ENCODE data around the gene TBC1D9.

The TBC1D9 gene

GRCh38 chr4:140645196-140645595 lies 111.0 kb downstream of the TBC1D9 start:
- Histone ChIP-seq H3K4me1 (ENCODE audit: control insufficient read depth, low read length) (no peaks in the 10 kb centered on the region), H3K9me2 (replicated peaks; ENCODE audit: control insufficient read depth, low read length) (no peaks in the 10 kb centered on the region), H3K4me2 (ENCODE audit: low read length) (no peak overlapping the region), H4K20me1 (ENCODE audit: control insufficient read depth, insufficient read depth, low read depth, low read length) (no peaks in the 10 kb centered on the region), H3K79me2 (ENCODE audit: control insufficient read depth, low read length) (no peaks in the 10 kb centered on the region), H3K36me3 (ENCODE audit: control insufficient read depth, low read length) (no peaks in the 10 kb centered on the region), H3K27me3 (ENCODE audit: control insufficient read depth, low read length) (no peaks in the 10 kb centered on the region), H3K9me3 (ENCODE audit: control insufficient read depth, insufficient read depth, low read length) (no peaks in the 10 kb centered on the region), H3K4me3 (ENCODE audit: low read length) (no peak overlapping the region), H3F3A (ENCODE audit: control insufficient read depth, insufficient read depth) (no peaks in the 10 kb centered on the region), H3K27ac (ENCODE audit: low read depth, low read length) (no peak overlapping the region)
- no peak for TF ChIP-seq EZH2phosphoT487 (IDR thresholded peaks at IDR 0.05; ENCODE audit: borderline replicate concordance, low read length)

- Histone ChIP-seq H3K9me2 (replicated peaks; ENCODE audit: control insufficient read depth, low read length) (no peaks in the 10 kb centered on the region), H3K4me2 (ENCODE audit: low read length) (no peak overlapping the region), H3K4me3 (ENCODE audit: low read length) (no peak overlapping the region), H3K79me2 (ENCODE audit: control insufficient read depth, low read length) (no peaks in the 10 kb centered on the region), H3K36me3 (ENCODE audit: control insufficient read depth, low read length) (no peaks in the 10 kb centered on the region), H3K4me1 (ENCODE audit: control insufficient read depth, low read length) (no peaks in the 10 kb centered on the region), H3K27me3 (ENCODE audit: control insufficient read depth, low read length) (no peaks in the 10 kb centered on the region), H3K27ac (ENCODE audit: low read depth, low read length) (no peak overlapping the region), H4K20me1 (ENCODE audit: control insufficient read depth, insufficient read depth, low read depth, low read length) (no peaks in the 10 kb centered on the region), H3K9me3 (ENCODE audit: control insufficient read depth, insufficient read depth, low read length) (no peaks in the 10 kb centered on the region), H3F3A (ENCODE audit: control insufficient read depth, insufficient read depth) (no peaks in the 10 kb centered on the region)
- TF ChIP-seq CTCF (IDR thresholded peaks at IDR 0.05; ENCODE audit: low read depth, low read length, poor library complexity, severe bottlenecking) (no peak), EZH2phosphoT487 (IDR thresholded peaks at IDR 0.05; ENCODE audit: borderline replicate concordance, low read length) (no peak)
Observed at GRCh38 chr4:140644470-140645185, 111.6 kb downstream of the TBC1D9 start.

GRCh38 chr4:140643571-140644055 lies 112.6 kb downstream of the TBC1D9 start:
- no peaks in the 10 kb centered on the region for H3K27me3 ChIP-seq (ENCODE audit: control insufficient read depth, low read length)
- H4K20me1 ChIP-seq (ENCODE audit: control insufficient read depth, insufficient read depth, low read depth, low read length), result no peaks in the 10 kb centered on the region
- H3F3A ChIP-seq (ENCODE audit: control insufficient read depth, insufficient read depth), result no peaks in the 10 kb centered on the region
- no peaks in the 10 kb centered on the region for H3K79me2 ChIP-seq (ENCODE audit: control insufficient read depth, low read length)
- H3K9me3 ChIP-seq (ENCODE audit: control insufficient read depth, insufficient read depth, low read length), result no peaks in the 10 kb centered on the region
- no peaks in the 10 kb centered on the region for H3K9me2 ChIP-seq (replicated peaks; ENCODE audit: control insufficient read depth, low read length)
- no peaks in the 10 kb centered on the region for H3K4me1 ChIP-seq (ENCODE audit: control insufficient read depth, low read length)
- no peak overlapping the region for H3K4me2 ChIP-seq (ENCODE audit: low read length)
- no peak overlapping the region for H3K4me3 ChIP-seq (ENCODE audit: low read length)
- H3K27ac ChIP-seq (ENCODE audit: low read depth, low read length), result no peak overlapping the region
- no peaks in the 10 kb centered on the region for H3K36me3 ChIP-seq (ENCODE audit: control insufficient read depth, low read length)
- TF ChIP-seq EZH2phosphoT487 (IDR thresholded peaks at IDR 0.05; ENCODE audit: borderline replicate concordance, low read length) (no peak), CTCF (IDR thresholded peaks at IDR 0.05; ENCODE audit: low read depth, low read length, poor library complexity, severe bottlenecking) (no peak)

- no peaks in the 10 kb centered on the region for H3F3A ChIP-seq (ENCODE audit: control insufficient read depth, insufficient read depth)
- no peaks in the 10 kb centered on the region for H4K20me1 ChIP-seq (ENCODE audit: control insufficient read depth, insufficient read depth, low read depth, low read length)
- H3K4me3 ChIP-seq (ENCODE audit: low read length), result no peak overlapping the region
- H3K9me2 ChIP-seq (replicated peaks; ENCODE audit: control insufficient read depth, low read length), result no peaks in the 10 kb centered on the region
- no peaks in the 10 kb centered on the region for H3K79me2 ChIP-seq (ENCODE audit: control insufficient read depth, low read length)
- TF ChIP-seq CTCF (IDR thresholded peaks at IDR 0.05; ENCODE audit: low read depth, low read length, poor library complexity, severe bottlenecking) (no peak), EZH2phosphoT487 (IDR thresholded peaks at IDR 0.05; ENCODE audit: borderline replicate concordance, low read length) (no peak)
- no peaks in the 10 kb centered on the region for H3K4me1 ChIP-seq (ENCODE audit: control insufficient read depth, low read length)
- H3K27me3 ChIP-seq (ENCODE audit: control insufficient read depth, low read length), result no peaks in the 10 kb centered on the region
- H3K9me3 ChIP-seq (ENCODE audit: control insufficient read depth, insufficient read depth, low read length), result no peaks in the 10 kb centered on the region
- H3K4me2 ChIP-seq (ENCODE audit: low read length), result no peak overlapping the region
- H3K36me3 ChIP-seq (ENCODE audit: control insufficient read depth, low read length), result no peaks in the 10 kb centered on the region
- no peak overlapping the region for H3K27ac ChIP-seq (ENCODE audit: low read depth, low read length)
Observed at GRCh38 chr4:140642674-140643437, 113.3 kb downstream of the TBC1D9 start.

Data from DOHH2 (cell line).